ENCODE results near the gene TPD52L2. TPM values are rescaled to one million over a fixed set of nuclear protein-coding genes. Genes with fewer than 3 reads are reported as not detected.

TPD52L2 gene
- polyA plus RNA-seq, 2 of the 4 experiments (the other 2 are of a cell fraction), result 86.3 to 99.0 TPM

- FAIRE-seq (no peak), DNase-seq (ENCODE audit: low read depth in 1 of 2, low spot score in 1 of 2) (no peak), ATAC-seq (no peak)
- TF ChIP-seq JUN (IDR thresholded peaks at IDR 0.05) (no peak), RFX5 (IDR thresholded peaks at IDR 0.05) (no peak), ZFP36 (IDR thresholded peaks at IDR 0.05; ENCODE audit: borderline replicate concordance, partially characterized antibody) (no peak), CEBPB (IDR thresholded peaks at IDR 0.05) (no peak), TP53 (CRISPR knock-in tag; IDR thresholded peaks at IDR 0.05) (no peak), EP300 (IDR thresholded peaks at IDR 0.05) (no peak), GATA3 (IDR thresholded peaks at IDR 0.05; ENCODE audit: borderline replicate concordance) (no peak), BHLHE40 (IDR thresholded peaks at IDR 0.05; ENCODE audit: low read depth, low read length) (no peak), CTCF (IDR thresholded peaks at IDR 0.05) (no peak), CHD4 (IDR thresholded peaks at IDR 0.05; ENCODE audit: borderline replicate concordance) (no peak), PBX3 (IDR thresholded peaks at IDR 0.05) (no peak), POLR2A (IDR thresholded peaks at IDR 0.05; ENCODE audit: low read length) (no peak), RNF2 (IDR thresholded peaks at IDR 0.05; ENCODE audit: borderline replicate concordance, low read depth) (no peak), CBX8 (IDR thresholded peaks at IDR 0.05) (no peak)
- TF ChIP-seq, protein P1, sequence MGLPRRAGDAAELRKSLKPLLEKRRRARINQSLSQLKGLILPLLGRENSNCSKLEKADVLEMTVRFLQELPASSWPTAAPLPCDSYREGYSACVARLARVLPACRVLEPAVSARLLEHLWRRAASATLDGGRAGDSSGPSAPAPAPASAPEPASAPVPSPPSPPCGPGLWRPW (IDR thresholded peaks at IDR 0.05), result no peak
- 84% methylated on average over 13 of the region's 14 CpGs for WGBS (ENCODE audit: missing lambda C conversion rate)
- Histone ChIP-seq H3K4me2 (no peak overlapping the region), H3K4me3 (no peak overlapping the region), H3K9me3 (no peaks in the 10 kb centered on the region), H3K4me1 (0 out of 3 replicates have a peak, but pooled peaks cover 10% of the 10 kb centered on the region), H3K27ac (no peak overlapping the region)
- ChIA-PET CTCF (no interaction called here), POLR2A (no interaction called here)
Observed at GRCh38 chr20:63828545-63828944, 36.5 kb upstream of the TPD52L2 start.

GRCh38 chr20:63828951-63829350 is 36.1 kb upstream of the TPD52L2 start:
- POLR2A ChIA-PET, result interaction anchor here (0.5 kb wide), 1 partner anchor 52 kb away, joined by 4 read pairs; no protein-coding TSS in a partner anchor
- H3K4me1 ChIP-seq, result peaks cover 10% of the 10 kb centered on the region; the same call in 1 of the 3 replicates
- H3K9me3 ChIP-seq, result no peaks in the 10 kb centered on the region
- CTCF ChIA-PET, result no interaction called here
- FAIRE-seq (no peak), ATAC-seq (peak in 1 of 2 experiments; percentile 14; a peak in 2 of 6 replicates), DNase-seq (ENCODE audit: low read depth in 1 of 2, low spot score in 1 of 2) (no peak)
- H3K4me2 ChIP-seq, result no peak overlapping the region
- TF ChIP-seq RFX5 (IDR thresholded peaks at IDR 0.05) (no peak), TP53 (CRISPR knock-in tag; IDR thresholded peaks at IDR 0.05) (no peak), MAZ (IDR thresholded peaks at IDR 0.05; ENCODE audit: borderline replicate concordance, low read depth, low read length) (no peak)
- TF ChIP-seq, protein P2, sequence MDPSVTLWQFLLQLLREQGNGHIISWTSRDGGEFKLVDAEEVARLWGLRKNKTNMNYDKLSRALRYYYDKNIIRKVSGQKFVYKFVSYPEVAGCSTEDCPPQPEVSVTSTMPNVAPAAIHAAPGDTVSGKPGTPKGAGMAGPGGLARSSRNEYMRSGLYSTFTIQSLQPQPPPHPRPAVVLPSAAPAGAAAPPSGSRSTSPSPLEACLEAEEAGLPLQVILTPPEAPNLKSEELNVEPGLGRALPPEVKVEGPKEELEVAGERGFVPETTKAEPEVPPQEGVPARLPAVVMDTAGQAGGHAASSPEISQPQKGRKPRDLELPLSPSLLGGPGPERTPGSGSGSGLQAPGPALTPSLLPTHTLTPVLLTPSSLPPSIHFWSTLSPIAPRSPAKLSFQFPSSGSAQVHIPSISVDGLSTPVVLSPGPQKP (IDR thresholded peaks at IDR 0.05; ENCODE audit: low read depth, low read length), result no peak
- H3K27ac ChIP-seq, result no peak overlapping the region
- 74% methylated on average over 10 of the region's 10 CpGs for whole genome bisulfite sequencing (ENCODE audit: missing lambda C conversion rate)
- no peak overlapping the region for H3K4me3 ChIP-seq

GRCh38 chr20:63829603-63829944 is 35.5 kb upstream of the TPD52L2 start:
- Histone ChIP-seq H3K9me3 (no peaks in the 10 kb centered on the region), H3K4me3 (no peak overlapping the region; the same call in 2 of the 3 replicates), H3K4me2 (no peak overlapping the region), H3K27ac (no peak overlapping the region), H3K4me1 (peaks cover 14% of the 10 kb centered on the region)
- WGBS (ENCODE audit: missing lambda C conversion rate), result 90% methylated on average over 10 of the region's 10 CpGs
- no peak for DNase-seq (ENCODE audit: low read depth in 1 of 2, low spot score in 1 of 2)
- CTCF ChIA-PET, result interaction anchor here (1.4 kb wide), 1 partner anchor 145 kb away, joined by 3 read pairs; no protein-coding TSS in a partner anchor
- FAIRE-seq, result no peak
- no peak for ATAC-seq
- TF ChIP-seq ZSCAN20 (CRISPR knock-in tag; IDR thresholded peaks at IDR 0.05) (no peak), EHF (CRISPR knock-in tag; IDR thresholded peaks at IDR 0.05) (no peak), NPAS2 (CRISPR knock-in tag; IDR thresholded peaks at IDR 0.05; ENCODE audit: borderline replicate concordance) (no peak), EHMT2 (IDR thresholded peaks at IDR 0.05; ENCODE audit: low read depth) (no peak), CTCF (IDR thresholded peaks at IDR 0.05) (no peak), PBX3 (IDR thresholded peaks at IDR 0.05) (no peak), EP300 (IDR thresholded peaks at IDR 0.05) (no peak), RCOR1 (IDR thresholded peaks at IDR 0.05; ENCODE audit: low read depth, low read length) (no peak), HDAC2 (IDR thresholded peaks at IDR 0.05) (no peak), FOSB (CRISPR knock-in tag; IDR thresholded peaks at IDR 0.05) (no peak), NFE2L2 (conservative IDR thresholded peaks at IDR 0.05; ENCODE audit: low read length) (no peak), RFX5 (IDR thresholded peaks at IDR 0.05) (no peak), MAFK (IDR thresholded peaks at IDR 0.05; ENCODE audit: partially characterized antibody) (no peak)
- TF ChIP-seq, protein P2 (IDR thresholded peaks at IDR 0.05; ENCODE audit: low read depth, low read length), result no peak
- POLR2A ChIA-PET, result interaction anchor here (0.5 kb wide), 1 partner anchor 51 kb away, joined by 4 read pairs; no protein-coding TSS in a partner anchor

Measured in A549 (cell line).